ENCODE measurements around the gene GAPDHS. TPM values are rescaled to one million over a fixed set of nuclear protein-coding genes. Genes with fewer than 3 reads are reported as not detected.
A peak's percentile ranks its signal among the peaks of the same experiment; 100 is the strongest.

Gene GAPDHS
- total RNA-seq, 1 donor from 2014 or later, result not detected

DNA sequence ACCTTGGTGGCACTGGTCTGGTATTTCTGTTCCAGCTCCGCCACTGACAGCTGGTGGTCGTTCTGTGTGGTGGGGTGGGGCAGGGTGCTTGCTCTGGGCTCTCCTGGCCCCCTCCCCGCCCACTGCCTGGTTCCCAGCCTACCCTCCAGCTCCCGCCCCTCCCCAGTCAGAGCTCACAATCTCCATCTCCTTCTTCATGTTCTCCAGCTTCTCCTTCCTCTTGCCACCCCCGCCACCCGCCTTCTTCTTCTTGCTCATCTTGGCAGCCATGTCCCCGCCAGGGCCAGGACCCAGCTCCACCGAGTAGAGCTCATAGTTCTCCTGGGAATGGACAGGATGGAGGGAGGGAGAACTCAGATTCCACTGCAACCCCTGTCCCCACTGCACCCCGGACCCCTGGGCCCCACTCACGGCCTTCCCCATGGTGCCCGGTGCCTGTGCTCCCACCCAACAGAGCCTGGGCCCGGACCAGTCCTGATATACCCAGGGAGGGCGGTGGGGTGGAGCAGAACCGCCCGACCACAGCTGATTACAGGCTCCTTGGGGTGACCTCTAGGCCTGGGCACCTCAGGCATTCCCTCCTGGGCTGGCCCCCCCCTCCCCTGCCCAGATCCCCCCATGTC is 30.1 kb downstream of the GAPDHS start, which contains the start of gene ATP4A:
ATP4A (minus strand) TSS at position 452 of the 623 bp plus-strand sequence; CDS start at position 423, 29 bp downstream.
- peaks cover under 1% of the 10 kb centered on the region for H3K27me3 ChIP-seq
- TF ChIP-seq, protein P1, sequence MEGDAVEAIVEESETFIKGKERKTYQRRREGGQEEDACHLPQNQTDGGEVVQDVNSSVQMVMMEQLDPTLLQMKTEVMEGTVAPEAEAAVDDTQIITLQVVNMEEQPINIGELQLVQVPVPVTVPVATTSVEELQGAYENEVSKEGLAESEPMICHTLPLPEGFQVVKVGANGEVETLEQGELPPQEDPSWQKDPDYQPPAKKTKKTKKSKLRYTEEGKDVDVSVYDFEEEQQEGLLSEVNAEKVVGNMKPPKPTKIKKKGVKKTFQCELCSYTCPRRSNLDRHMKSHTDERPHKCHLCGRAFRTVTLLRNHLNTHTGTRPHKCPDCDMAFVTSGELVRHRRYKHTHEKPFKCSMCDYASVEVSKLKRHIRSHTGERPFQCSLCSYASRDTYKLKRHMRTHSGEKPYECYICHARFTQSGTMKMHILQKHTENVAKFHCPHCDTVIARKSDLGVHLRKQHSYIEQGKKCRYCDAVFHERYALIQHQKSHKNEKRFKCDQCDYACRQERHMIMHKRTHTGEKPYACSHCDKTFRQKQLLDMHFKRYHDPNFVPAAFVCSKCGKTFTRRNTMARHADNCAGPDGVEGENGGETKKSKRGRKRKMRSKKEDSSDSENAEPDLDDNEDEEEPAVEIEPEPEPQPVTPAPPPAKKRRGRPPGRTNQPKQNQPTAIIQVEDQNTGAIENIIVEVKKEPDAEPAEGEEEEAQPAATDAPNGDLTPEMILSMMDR (IDR thresholded peaks at IDR 0.05), result no peak
- intact Hi-C loops (cut with DNase I), result no loop called here
- no peak within 1 kb of the TSS for H3K27ac ChIP-seq
- no peak within 1 kb of the TSS for H3K4me3 ChIP-seq
- H3K4me1 ChIP-seq, result no peaks in the 10 kb centered on the region
- no peaks in the 10 kb centered on the region for H3K9me3 ChIP-seq
- H3K36me3 ChIP-seq, result no peaks in the 10 kb centered on the region
- peak in 1 of 2 donors; percentile 55 for DNase-seq (ENCODE audit: low spot score in 2 of 2)

DNA sequence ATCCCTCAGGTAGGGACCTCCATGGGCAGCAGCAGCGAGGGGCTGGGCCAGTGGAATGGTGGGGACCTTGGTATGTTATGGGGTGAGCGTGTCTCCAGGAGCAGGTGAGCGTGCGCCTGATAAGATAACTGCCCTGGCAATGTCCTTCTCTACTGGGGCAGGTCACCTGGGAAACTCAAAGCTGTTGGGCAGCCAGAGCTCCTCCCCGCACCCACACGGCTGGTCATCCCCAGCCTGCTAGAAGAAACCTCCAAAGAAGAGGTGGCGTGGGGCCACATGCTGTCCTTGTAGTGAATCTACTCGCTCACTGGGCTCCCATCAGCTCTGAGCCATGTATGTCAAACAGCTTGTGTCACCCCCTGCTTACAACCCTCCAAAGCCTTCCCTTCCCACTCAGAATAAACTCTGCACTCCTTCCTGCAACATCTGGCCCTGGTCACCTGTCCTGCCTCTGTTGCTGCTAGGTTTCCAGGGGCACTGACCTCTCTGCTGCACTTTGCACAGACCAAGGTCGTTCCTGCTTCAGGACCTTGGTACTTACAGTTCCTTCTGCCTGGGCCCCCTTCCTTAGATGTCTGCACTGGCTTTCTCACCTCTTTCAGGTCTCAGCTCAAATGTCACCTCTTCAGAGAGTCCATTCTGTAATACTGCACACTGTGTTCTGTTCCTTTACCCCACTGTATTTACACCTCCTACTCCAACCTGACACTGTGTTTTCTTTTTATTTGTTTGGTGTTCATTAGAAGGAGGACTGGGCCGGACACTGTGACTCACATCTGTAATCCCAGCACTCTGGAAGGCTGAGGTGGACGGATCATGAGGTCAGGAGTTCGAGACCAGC is 32.0 kb downstream of the GAPDHS start:
- peak in 1 of 2 donors; percentile 33 for DNase-seq (ENCODE audit: low spot score in 2 of 2)
- H3K9me3 ChIP-seq, result no peaks in the 10 kb centered on the region
- H3K4me3 ChIP-seq, result no peak overlapping the region
- no peaks in the 10 kb centered on the region for H3K27me3 ChIP-seq
- no peak overlapping the region for H3K27ac ChIP-seq
- no peaks in the 10 kb centered on the region for H3K4me1 ChIP-seq
- no peaks in the 10 kb centered on the region for H3K36me3 ChIP-seq
- intact Hi-C loops (cut with DNase I), result no loop called here
- TF ChIP-seq, protein P1 (IDR thresholded peaks at IDR 0.05), result no peak

DNA sequence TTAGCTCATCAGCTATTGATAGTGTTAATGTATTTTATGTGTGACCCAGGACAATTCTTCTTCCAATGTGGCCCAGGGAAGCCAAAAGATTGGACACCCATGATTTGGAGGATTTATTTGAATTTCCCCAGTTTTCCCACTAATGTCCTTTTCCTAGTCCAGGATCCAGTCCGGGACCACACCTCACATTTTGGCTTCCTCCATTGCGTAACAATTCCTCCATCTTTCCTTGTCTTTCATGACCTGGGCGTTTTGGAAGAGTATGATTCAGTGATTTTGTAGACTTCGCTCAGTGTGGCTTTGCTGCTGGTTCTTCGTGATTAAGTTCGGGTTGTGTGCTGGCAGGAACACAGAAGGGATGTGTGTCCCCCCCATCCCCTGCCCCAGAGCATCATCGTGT is 33.5 kb downstream of the GAPDHS start:
- H3K9me3 ChIP-seq, result no peaks in the 10 kb centered on the region
- no peak overlapping the region for H3K4me3 ChIP-seq
- no peaks in the 10 kb centered on the region for H3K27me3 ChIP-seq
- no peaks in the 10 kb centered on the region for H3K36me3 ChIP-seq
- no peak overlapping the region for H3K27ac ChIP-seq
- H3K4me1 ChIP-seq, result no peaks in the 10 kb centered on the region
- DNase-seq (ENCODE audit: low spot score in 2 of 2), result peak in 1 of 2 donors; percentile 27
- intact Hi-C loops (cut with DNase I), result no loop called here
- TF ChIP-seq, protein P1 (IDR thresholded peaks at IDR 0.05), result no peak

DNA sequence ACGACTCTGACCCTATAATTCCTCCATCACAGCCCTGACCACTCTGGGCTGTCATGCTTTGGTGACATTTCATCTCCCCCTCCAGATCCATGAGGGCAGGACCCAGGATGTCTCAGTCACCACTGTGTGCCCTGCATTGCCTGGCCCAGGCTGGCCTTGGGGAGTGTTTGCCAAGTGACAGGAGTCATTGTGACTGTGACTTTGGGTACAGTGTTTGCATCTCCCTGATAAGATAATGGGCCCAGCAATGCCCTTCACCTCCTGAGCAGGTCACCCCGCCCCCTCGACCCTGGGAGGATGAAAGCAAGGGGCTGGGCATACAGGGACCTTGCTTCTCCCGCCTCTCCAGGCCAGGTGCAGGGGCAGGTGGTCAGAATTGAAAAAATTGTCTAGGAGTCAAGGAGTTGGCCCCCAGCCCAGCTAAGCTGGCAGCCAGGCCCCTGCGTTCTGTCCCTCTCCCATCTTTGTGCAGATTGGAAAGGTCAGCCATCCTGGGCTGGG is 36.1 kb downstream of the GAPDHS start:
- peak in 1 of 2 donors; percentile 34 for DNase-seq (ENCODE audit: low spot score in 2 of 2)
- Histone ChIP-seq H3K27me3 (no peaks in the 10 kb centered on the region), H3K4me1 (no peaks in the 10 kb centered on the region), H3K27ac (no peak overlapping the region), H3K4me3 (no peak overlapping the region), H3K9me3 (no peaks in the 10 kb centered on the region), H3K36me3 (no peaks in the 10 kb centered on the region)
- TF ChIP-seq, protein P1 (IDR thresholded peaks at IDR 0.05), result no peak
- intact Hi-C loops (cut with DNase I), result no loop called here

DNA sequence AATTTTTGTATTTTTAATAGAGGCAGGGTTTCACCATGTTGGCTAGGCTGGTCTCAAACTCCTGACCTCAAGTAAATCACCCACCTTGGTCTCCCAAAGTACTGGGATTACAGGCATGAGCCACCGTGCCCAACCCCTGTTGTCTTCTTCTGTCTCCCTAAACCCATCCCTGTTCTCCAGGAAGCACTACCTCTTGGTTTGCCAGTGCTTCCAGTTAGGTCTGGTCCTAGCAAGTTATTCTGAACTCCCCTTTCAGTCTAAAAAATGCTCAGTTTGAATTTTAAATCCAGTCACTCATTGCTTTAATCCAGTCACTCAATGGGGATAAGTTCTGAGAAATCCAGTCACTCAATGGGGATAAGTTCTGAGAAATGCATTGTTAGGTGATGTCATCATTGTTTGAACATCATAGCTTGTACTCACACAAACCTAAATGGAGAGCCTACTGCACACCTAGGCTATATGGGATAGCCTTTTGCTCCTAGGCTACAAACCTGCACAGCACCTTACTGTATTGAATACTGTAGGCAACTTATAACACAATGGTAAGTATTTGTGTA is 38.2 kb downstream of the GAPDHS start:
- intact Hi-C loops (cut with DNase I), result no loop called here
- H3K4me1 ChIP-seq, result no peaks in the 10 kb centered on the region
- TF ChIP-seq, protein P1 (IDR thresholded peaks at IDR 0.05), result no peak
- H3K27ac ChIP-seq, result no peak overlapping the region
- no peak overlapping the region for H3K4me3 ChIP-seq
- peaks cover 11% of the 10 kb centered on the region in 2 donors for H3K9me3 ChIP-seq
- no peaks in the 10 kb centered on the region for H3K36me3 ChIP-seq
- peak in 1 of 2 donors; percentile 16 for DNase-seq (ENCODE audit: low spot score in 2 of 2)
- H3K27me3 ChIP-seq, result no peaks in the 10 kb centered on the region
